ENCODE measurements around the gene NEUROG2.

NEUROG2 gene

DNA sequence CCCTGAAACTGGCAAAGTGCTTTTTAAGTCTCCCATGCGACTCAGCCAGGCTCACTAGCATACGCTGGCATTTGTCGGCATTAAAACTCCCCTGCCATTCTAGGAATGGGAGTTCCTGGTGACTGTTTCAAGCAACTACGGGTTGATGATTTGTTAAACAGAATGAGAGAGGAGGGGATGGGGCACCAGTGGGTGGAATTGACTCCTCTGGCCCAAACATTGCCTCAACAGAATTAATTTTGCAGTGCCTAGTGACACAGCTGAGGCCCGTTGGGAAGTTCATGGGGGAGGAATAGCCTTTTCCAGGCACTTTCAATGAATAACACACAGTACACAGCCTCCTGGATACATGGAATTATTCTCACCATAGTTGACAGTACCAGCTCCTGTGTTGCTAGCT is 30.1 kb downstream of the NEUROG2 start:
- H3K4me3 ChIP-seq (ENCODE audit: control insufficient read depth, low read depth, low read length) = no peak overlapping the region
- TF ChIP-seq, protein P1, sequence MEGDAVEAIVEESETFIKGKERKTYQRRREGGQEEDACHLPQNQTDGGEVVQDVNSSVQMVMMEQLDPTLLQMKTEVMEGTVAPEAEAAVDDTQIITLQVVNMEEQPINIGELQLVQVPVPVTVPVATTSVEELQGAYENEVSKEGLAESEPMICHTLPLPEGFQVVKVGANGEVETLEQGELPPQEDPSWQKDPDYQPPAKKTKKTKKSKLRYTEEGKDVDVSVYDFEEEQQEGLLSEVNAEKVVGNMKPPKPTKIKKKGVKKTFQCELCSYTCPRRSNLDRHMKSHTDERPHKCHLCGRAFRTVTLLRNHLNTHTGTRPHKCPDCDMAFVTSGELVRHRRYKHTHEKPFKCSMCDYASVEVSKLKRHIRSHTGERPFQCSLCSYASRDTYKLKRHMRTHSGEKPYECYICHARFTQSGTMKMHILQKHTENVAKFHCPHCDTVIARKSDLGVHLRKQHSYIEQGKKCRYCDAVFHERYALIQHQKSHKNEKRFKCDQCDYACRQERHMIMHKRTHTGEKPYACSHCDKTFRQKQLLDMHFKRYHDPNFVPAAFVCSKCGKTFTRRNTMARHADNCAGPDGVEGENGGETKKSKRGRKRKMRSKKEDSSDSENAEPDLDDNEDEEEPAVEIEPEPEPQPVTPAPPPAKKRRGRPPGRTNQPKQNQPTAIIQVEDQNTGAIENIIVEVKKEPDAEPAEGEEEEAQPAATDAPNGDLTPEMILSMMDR (IDR thresholded peaks at IDR 0.05; ENCODE audit: control insufficient read depth, insufficient read depth, low read depth, low read length, missing control alignments) = no peak
- DNase-seq (ENCODE audit: low read depth) = no peak

DNA sequence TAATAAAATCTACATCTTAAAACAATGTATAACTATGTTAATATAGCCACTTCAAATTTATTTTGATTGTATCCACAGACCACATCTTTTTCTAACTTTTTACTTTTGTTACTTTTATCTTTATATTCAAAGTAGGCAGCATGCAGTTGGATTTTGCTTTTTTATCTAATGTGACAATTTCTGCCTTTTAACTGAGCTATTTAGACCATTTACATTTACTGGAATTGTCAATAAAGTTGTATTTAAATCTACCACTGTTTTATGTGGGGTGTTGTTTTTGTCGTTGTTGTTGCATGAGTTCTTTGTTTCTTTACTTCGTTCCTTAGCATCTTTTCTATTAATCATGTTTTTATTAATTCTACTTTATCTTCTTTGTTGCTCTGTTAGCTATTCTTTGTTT is 42.0 kb downstream of the NEUROG2 start:
- TF ChIP-seq, protein P1 (IDR thresholded peaks at IDR 0.05; ENCODE audit: control insufficient read depth, insufficient read depth, low read depth, low read length, missing control alignments) = no peak
- H3K4me3 ChIP-seq (ENCODE audit: control insufficient read depth, low read depth, low read length) = no peak overlapping the region
- no peak for DNase-seq (ENCODE audit: low read depth)

DNA sequence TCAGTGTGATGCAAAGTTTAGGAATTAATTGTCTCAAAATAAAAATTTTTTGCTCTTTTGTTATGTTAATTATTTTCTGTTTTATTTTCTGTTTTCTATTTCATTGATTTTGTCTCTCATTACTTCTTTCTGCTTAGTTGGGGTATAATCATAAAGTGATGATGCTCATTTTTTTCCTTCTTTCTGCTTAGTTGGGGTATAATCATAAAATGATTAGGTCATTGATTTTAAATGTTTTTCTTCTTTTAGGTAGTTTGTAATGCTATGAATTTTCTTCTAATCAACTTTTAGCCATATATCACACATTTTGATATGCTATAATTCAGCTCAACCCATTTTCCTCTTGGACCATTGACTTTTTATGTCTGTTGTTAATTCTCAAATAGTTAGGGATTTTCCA is 43.7 kb downstream of the NEUROG2 start:
- DNase-seq (ENCODE audit: low read depth) = no peak
- no peak overlapping the region for H3K4me3 ChIP-seq (ENCODE audit: control insufficient read depth, low read depth, low read length)
- TF ChIP-seq, protein P1 (IDR thresholded peaks at IDR 0.05; ENCODE audit: control insufficient read depth, insufficient read depth, low read depth, low read length, missing control alignments) = no peak

All from AG09309 (cell line).